Left ventricle myocardium inferior (tissue), 1 donor: ENCODE data around the gene NETO2. TPM values are rescaled to one million over a fixed set of nuclear protein-coding genes. Genes with fewer than 3 reads are reported as not detected.
A peak's percentile ranks its signal among the peaks of the same experiment; 100 is the strongest.
"Not testable (repeated sequence)": the region's sequence is repeated elsewhere in the genome, so short reads cannot be mapped to it uniquely, and the experiment has no call there.

Experiments
- DNase-seq: peaks from one replicate; pipeline ENCODE4 v3.0.0-alpha.2; 2020
- H3K27ac ChIP-seq: fragments of 200-600 bp; replicated peaks from 2 replicates; pipeline ENCODE4 v1.8.0; 2021
- H3K27me3 ChIP-seq: fragments of 200-600 bp; 2 replicates; pipeline ENCODE4 v1.8.0; 2021; ENCODE audit warnings: low read depth
- H3K36me3 ChIP-seq: fragments of 200-600 bp; 2 replicates; pipeline ENCODE4 v1.8.0; 2021
- H3K4me1 ChIP-seq: fragments of 200-600 bp; 2 replicates; pipeline ENCODE4 v1.8.0; 2021
- H3K4me3 ChIP-seq: fragments of 200-600 bp; 2 replicates; pipeline ENCODE4 v1.8.0; 2021; ENCODE audit warnings: mild to moderate bottlenecking, moderate library complexity
- H3K9me3 ChIP-seq: fragments of 200-600 bp; replicated peaks from 2 replicates; pipeline ENCODE4 v1.8.0; 2021
- CTCF ChIP-seq: fragments of 200-600 bp; IDR thresholded peaks from 2 replicates; pipeline ENCODE4 v1.8.0; 2021; ENCODE audit warnings: antibody characterized with exemption, mild to moderate bottlenecking, borderline replicate concordance
- intact Hi-C: fragments of 100-400 bp; cut with micrococcal nuclease; formaldehyde crosslinking; loops from one replicate; pipeline ENCODE4 v1.11.0; 2022
- total RNA-seq: library from RNA; stranded (reverse); fragmentation: NEBNext Ultra II Directional; extraction: Animal tissue kit (Norgen Biotek cat#: 25700); gene quantifications from one replicate; pipeline ENCODE4 v1.2.1, GENCODE V29; 2021
- donor health status: DM: no; HTN: yes; CAD: no; lungs with severe emphysema.

The NETO2 gene
- total RNA-seq, 1 donor from 2014 or later = 4.4 TPM

GRCh38 chr16:47140686-47141085 lies 3.1 kb downstream of the NETO2 start:
- Histone ChIP-seq H3K4me1 (peaks cover 34% of the 10 kb centered on the region), H3K27me3 (no peaks in the 10 kb centered on the region), H3K36me3 (no peaks in the 10 kb centered on the region), H3K9me3 (no peaks in the 10 kb centered on the region), H3K27ac (no peak overlapping the region), H3K4me3 (no peak overlapping the region)
- DNase-seq = no peak
- intact Hi-C loops = no loop called here
- no peak for TF ChIP-seq CTCF

GRCh38 chr16:47139561-47140185 lies 4.1 kb downstream of the NETO2 start:
- Histone ChIP-seq H3K27ac (no peak overlapping the region), H3K4me1 (peaks cover 33% of the 10 kb centered on the region), H3K27me3 (no peaks in the 10 kb centered on the region), H3K9me3 (no peaks in the 10 kb centered on the region), H3K36me3 (no peaks in the 10 kb centered on the region), H3K4me3 (no peak overlapping the region)
- no peak for DNase-seq
- intact Hi-C loops = no loop called here
- no peak for TF ChIP-seq CTCF

- H3K9me3 ChIP-seq, H3K36me3 ChIP-seq, H3K27ac ChIP-seq, DNase-seq, intact Hi-C loops, H3K27me3 ChIP-seq, H3K4me3 ChIP-seq: not testable (repeated sequence)
- H3K4me1 ChIP-seq = peaks cover 20% of the 10 kb centered on the region
Measured at GRCh38 chr16:47137925-47138324, 5.8 kb downstream of the NETO2 start.

- Histone ChIP-seq H3K9me3 (no peaks in the 10 kb centered on the region), H3K4me1 (peaks cover 8% of the 10 kb centered on the region), H3K27me3 (no peaks in the 10 kb centered on the region), H3K27ac (peak overlapping the region; percentile 41), H3K36me3 (no peaks in the 10 kb centered on the region), H3K4me3 (peak overlapping the region; percentile 12)
- DNase-seq = no peak
- TF ChIP-seq CTCF = no peak
- intact Hi-C loops = no loop called here
Measured at GRCh38 chr16:47136099-47136842, 7.5 kb downstream of the NETO2 start.

GRCh38 chr16:47134550-47134949 lies 9.2 kb downstream of the NETO2 start:
- no peak for DNase-seq
- H3K27me3 ChIP-seq = no peaks in the 10 kb centered on the region
- peaks cover 8% of the 10 kb centered on the region for H3K4me1 ChIP-seq
- intact Hi-C loops = loop anchor here (5.0 kb wide), 1 partner anchor 1018 kb away; no protein-coding TSS in a partner anchor
- no peaks in the 10 kb centered on the region for H3K36me3 ChIP-seq
- no peak overlapping the region for H3K27ac ChIP-seq
- H3K9me3 ChIP-seq = no peaks in the 10 kb centered on the region
- H3K4me3 ChIP-seq = no peak overlapping the region
- TF ChIP-seq CTCF = no peak

- Histone ChIP-seq H3K4me3 (no peak overlapping the region), H3K27me3 (no peaks in the 10 kb centered on the region), H3K36me3 (no peaks in the 10 kb centered on the region), H3K4me1 (peaks cover 8% of the 10 kb centered on the region), H3K27ac (no peak overlapping the region), H3K9me3 (no peaks in the 10 kb centered on the region)
- no peak for DNase-seq
- TF ChIP-seq CTCF = peak; percentile 17
- intact Hi-C loops = loop anchor here (5.0 kb wide), 1 partner anchor 1020 kb away; no protein-coding TSS in a partner anchor
Measured at GRCh38 chr16:47132308-47132707, 11.4 kb downstream of the NETO2 start.
